Measurements from ENCODE around the gene HOXC4. TPM values are rescaled to one million over a fixed set of nuclear protein-coding genes. Genes with fewer than 3 reads are reported as not detected.

HOXC4 gene
- polyA plus RNA-seq, 4 donors: 49.4 to 136 (median 65.6) TPM

DNA sequence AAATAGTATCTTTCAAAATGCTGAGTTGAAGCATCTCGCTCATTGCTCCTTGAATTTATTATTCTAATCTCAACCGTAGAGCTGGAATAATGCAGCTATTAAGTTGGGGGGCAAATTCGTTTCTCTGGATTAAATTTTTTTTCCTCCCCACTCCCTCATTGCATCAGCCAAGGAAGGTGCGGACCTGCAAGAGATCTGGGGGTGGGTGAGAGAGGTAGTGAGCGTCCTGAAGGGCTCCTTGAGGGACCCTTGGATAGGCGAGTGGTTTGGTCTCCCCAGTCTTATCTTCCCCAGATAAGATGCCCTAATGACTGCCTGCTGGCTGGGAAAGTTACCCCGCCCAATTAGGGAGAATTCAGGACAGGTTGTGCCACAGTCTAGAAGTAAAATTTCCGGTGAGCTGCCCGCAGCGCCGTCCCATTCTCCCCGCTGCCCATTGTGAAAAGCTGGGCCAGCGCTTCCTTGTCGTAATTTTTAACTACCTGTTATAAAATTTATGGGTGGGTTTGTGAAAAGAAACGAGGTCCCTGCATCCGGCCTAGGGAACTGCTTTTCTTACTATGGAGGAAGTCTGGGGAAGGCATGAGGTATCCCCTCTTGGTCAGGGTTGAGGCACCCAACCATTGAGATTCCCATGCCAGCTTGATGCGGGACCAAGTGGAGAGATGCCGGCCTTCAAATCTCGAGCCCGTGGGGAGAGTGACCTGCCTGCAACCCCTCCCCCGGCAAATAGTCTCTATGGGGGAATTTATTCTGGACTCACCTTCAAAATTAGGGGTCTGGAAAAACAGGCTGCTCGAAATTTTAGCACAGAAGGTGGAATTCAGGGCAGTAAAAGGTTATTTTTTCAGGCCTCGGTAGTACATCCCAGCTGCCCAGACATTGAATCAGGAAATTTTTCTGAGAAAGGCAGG lies 38.4 kb upstream of the HOXC4 start:
- no peak for DNase-seq (ENCODE audit: low read depth in 4 of 4, low spot score in 3 of 4)

DNA sequence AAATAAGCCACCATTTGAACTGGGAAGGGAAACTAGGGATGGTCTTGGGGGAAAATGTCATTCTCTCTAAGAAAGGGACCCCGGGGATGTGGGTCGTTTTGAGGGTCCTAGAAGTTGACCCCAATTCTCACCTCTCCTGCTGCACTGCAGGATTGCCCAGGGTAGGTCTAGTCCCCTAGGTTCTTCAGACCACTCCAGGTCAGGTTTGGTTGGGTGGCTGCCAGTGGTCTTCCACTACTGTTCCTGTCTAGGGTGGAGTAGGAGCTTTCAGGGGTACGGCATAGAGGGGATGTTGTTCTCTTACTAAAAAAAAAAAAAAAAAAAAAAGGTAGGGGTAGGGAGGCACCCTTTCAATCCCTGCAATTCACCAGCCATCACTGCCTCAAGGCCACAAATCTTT lies 37.6 kb upstream of the HOXC4 start:
- DNase-seq (ENCODE audit: low read depth in 4 of 4, low spot score in 3 of 4): no peak

DNA sequence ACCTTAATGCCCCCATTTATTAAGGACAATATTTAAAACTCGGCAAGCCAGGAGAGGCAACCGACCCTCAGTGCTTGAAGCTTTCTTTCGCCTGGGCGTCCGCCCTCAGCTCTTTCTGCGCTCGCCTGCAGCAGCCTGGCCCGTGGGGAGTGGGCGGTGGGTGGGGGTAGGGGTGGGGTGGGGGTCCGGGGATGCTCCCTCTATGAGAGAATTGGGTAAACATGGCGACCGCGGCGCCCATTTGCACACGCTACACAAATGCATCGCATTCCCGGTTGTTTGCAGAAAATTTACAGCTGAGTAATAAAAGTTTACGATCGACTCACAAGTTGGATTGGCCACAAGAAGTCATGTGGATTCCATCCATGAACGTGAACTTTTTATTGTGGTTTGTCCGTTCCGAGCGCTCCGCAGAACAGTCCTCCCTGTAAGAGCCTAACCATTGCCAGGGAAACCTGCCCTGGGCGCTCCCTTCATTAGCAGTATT lies 37.1 kb upstream of the HOXC4 start:
- peak in 1 of 4 donors; percentile 91 for DNase-seq (ENCODE audit: low read depth in 4 of 4, low spot score in 3 of 4)

DNA sequence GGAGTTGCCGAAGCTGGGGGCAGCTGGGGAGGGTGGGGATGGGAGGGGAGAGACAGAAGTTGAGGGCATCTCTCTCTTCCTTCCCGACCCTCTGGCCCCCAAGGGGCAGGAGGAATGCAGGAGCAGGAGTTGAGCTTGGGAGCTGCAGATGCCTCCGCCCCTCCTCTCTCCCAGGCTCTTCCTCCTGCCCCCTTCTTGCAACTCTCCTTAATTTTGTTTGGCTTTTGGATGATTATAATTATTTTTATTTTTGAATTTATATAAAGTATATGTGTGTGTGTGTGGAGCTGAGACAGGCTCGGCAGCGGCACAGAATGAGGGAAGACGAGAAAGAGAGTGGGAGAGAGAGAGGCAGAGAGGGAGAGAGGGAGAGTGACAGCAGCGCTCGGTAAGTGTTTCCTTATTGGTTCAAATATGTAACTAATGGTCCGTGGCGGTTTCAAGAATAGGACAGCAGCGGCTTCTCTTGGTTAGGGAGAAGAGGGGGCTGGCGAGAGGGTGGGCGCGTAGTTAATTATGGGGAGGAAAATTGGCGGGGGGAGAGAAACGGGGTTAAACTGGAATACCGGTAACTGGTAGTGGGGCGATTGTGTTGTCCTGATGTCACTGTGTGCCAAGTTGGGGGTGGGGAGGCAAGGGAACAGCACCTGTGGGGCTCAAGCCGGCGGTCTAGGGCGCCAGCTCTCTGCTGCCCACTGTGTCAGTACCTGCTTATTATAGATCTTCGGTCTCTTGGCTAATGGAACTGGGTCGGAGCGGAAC lies 36.4 kb upstream of the HOXC4 start:
- no peak for DNase-seq (ENCODE audit: low read depth in 4 of 4, low spot score in 3 of 4)

DNA sequence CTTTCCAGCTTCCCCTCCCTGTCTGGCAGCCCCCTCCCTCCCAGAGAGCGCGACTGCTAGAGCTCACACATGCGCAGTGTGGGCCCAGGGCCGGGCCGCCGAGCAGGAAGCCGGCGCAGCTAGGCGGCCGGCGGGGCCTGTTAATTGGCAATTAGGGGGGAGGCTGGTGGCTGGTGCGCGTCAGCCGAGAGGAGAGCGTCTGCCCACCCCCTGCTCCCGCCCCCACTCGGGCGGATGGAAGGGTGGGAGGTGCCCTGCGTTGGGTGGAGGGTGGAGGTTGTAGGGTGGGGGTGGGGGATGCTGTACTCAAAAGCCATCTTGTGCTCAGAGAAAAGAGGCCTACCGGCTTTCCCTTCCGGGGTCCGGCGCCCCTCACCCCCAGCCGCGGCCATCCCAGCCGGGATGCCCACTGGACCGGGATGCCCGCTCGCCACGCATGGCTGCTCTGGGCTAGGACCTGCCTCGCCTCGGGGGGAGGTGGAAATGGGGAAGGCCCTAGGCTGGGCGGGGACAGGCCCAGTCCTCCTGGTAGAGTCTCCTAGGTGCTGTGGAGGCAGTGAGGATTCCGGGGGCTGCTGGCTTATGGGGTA lies 35.7 kb upstream of the HOXC4 start:
- DNase-seq (ENCODE audit: low read depth in 4 of 4, low spot score in 3 of 4): peak in 1 of 4 donors; percentile 79

DNA sequence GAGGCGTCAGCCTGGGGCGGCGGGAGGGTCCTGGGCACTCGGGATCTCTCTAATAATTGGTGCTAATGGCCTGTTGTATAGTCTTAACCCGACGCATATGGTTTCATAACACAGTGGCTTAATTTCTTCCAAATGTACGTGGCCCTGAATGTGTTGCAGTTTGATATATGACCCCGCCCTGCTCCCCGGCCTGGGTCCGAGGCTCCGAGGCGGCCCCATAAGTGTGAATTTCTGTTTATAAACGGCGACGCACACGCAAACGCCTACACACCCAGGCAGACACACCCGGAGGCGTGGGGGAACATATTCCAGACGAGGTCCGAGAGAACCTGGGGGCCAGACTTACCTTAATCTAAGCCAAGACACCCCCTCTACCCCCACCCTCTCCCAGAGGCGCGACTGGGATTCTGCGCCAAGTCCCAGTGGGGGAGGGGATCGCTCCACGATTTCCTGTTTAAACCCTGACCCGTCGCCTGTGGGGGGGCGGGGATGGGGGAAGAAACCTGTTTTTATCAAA lies 35.1 kb upstream of the HOXC4 start:
- no peak for DNase-seq (ENCODE audit: low read depth in 4 of 4, low spot score in 3 of 4)

DNA sequence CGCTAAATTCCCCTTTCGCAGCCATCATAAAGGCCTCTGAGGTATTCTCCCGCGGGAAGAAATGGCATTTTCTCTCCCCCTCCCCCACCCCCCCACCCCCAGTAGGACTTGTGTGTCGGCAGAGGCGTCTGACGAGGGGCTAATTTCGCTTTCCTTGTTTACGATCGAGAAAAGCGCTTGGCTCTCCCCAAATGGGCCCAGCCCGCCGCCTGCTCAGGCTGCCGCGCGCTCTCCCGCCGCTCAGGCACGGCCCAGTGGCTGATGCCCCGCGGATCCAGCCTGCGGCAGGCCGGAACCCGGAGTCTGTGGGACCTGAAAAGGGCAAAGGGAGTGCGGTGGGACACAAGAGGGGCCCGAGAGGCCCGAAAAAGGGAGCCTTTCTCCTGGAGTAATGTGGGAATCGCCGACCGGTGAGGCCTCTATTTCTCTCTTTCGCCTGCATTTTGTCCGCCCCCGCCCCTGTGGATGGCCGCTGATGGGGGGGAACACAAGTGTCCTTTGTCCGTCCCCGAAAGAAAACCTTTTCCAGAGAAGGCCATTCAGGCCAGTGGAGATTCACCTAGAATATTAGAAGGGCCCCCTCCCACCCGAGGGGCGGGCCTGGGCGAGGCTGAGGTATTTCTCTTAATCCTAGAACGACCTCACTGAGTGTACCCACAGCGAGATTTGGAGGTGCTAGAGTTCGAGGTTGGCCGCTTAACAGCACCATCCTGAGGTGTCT lies 34.4 kb upstream of the HOXC4 start:
- DNase-seq (ENCODE audit: low read depth in 4 of 4, low spot score in 3 of 4): no peak

DNA sequence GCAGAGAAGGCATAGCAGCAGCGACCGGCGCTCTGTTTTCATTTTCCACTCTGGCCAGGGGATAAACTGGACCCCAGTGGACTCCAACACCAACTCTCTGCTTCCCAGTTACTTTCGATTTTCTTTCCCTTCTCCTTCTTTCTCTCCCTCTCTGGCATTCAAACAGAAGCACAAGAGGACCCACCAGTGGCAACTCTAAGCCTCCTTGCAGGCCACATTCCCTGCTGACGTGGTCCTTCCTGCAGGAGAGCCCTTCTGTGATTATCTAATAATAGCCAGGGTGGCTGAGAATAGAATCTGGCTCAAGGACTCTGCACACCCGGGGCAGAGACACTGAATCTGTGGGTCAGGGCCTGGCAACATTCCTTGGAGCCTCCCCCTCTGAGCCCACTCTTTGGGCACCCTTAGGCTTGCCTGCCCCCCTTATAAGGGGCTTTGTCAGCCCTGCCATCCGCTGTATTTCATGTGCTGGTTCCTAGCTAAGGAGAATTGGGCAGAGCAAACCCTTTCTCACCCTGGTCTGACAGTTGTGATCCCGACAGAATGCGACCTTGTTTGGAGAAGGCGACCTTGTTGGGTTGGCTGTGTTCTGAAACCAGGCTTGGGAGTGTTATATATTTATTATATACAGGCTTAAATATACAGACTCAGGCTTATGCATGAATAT lies 33.6 kb upstream of the HOXC4 start:
- DNase-seq (ENCODE audit: low read depth in 4 of 4, low spot score in 3 of 4): no peak

DNA sequence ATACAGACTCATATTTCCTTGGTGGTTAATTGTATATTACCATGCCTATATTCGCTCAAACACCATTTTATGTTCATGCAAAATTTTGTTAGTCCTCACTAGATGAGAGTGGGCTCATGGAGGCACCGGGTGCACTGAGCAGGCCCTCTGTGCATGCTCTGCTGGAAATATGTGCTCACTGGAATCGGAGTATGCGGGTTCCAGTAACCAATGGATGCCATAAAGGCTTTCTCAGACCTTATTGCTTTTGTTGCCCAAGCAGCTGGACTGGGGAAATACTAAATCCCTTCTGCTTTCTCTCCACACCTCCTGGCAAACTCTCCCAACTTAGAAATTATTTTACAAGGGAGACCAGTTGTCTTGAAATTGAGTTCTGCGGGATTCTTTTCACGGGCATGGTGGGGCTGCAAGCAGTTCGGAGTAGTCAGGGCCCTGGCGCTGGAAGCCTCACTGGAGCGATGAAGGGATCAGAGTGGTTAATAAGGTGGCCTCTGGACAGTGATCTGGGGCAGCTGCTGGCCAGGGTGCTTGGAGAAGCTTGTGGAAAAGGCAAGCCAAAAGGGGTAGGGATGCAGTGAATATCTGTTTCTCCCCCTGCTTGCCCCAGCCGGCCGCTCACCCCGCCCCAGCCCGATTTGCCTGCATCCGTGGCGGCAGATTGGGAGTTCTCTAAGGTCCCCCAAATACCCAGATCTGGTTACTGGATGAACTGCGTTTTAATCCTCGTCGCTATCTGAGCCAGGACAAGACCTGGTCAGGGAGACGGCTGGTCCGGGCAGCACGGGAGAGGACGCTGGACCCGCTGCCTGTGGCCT lies 32.8 kb upstream of the HOXC4 start:
- no peak for DNase-seq (ENCODE audit: low read depth in 4 of 4, low spot score in 3 of 4)

DNA sequence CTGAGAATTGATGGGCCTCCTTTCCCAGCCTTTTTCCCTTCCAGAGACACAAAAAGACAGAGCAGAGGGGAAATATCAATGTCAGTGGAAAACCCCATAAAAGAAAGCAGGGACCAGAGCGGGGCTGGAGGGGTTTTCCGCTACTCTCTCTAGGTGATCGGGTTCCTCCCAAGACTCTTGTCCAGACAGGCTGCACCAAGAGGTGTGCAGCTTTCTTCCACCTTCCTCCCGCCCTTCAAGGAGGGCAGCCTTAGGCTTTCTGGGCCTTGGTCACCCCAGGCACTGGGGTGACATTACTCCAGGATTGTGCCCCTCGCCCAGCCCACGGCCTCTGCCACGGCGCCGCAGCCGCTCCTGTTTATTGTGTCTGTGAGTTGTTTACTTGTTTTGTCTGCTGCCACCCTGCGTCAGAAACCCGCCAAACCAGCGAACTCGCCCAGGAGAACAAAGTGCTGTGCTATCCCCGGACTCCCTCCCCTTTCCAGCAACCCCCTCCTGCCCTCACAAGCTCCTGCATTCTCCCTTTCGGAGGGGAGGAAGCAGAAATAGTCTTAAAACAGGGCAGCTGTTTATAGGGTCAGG lies 32.1 kb upstream of the HOXC4 start:
- DNase-seq (ENCODE audit: low read depth in 4 of 4, low spot score in 3 of 4): no peak

DNA sequence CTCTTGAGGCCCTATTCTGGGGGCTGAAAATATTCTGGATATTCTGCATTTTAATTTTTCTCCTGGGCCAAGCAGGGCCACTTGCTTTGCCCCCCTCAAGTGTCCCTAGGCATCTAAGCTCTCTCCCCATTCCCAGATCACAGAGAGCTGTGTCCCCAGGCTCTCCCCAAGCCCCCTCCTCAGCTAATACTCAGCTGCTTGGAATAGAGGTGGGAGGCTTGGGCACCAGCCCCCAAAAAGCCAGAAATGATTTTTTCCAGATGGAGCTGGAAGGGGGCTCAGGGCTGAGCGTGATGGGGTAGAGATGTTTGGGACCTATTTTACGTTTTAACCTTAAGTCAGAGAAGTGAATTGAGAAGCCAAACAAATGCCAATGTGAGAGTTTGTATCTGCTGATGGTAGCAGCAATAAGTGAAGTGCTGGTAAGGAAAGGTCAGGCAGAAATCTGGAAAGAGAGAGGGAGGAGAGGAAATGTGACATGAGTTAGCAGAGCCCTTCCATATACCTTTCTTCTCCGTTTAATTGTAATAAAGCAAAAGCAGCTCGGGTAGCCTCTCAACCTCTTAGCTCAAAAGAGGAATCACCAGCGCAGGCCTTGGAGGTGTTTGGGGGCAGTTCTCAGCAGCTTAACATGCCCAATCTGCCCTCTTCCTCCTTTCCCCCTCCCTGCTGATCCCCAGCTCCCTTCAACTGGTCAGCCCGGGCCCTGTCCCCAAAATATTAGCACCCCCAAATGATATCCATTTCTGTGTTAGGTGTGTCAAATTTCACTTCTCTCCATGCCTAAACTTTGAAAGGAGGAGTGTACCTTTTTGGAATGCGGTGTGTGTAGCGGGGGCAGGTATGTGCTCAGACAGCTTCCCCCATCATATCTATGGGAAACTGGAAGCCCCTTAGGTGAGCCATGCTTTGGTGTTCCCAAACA lies 30.4 kb upstream of the HOXC4 start:
- DNase-seq (ENCODE audit: low read depth in 4 of 4, low spot score in 3 of 4): no peak

DNA sequence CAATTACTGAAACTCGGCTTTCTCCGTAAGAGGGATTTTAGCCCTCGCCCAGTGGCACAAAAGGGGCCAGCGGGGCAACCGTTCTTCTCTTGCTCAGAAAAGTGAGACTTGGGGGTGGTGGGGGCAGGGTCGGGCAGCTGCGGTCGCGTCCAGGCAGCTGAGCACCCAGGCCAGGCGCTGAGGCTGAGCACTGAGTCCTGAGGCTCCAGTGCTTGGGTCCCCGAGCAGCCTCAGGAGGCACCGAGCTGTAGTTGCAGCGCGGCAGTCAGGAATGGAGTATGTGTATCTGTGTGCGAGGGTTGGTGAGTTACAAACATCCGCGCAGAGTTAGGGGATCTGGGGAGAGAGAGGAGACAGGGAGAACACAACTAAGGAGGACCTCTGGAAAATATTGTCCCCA lies 29.5 kb upstream of the HOXC4 start:
- no peak for DNase-seq (ENCODE audit: low read depth in 4 of 4, low spot score in 3 of 4)

DNA sequence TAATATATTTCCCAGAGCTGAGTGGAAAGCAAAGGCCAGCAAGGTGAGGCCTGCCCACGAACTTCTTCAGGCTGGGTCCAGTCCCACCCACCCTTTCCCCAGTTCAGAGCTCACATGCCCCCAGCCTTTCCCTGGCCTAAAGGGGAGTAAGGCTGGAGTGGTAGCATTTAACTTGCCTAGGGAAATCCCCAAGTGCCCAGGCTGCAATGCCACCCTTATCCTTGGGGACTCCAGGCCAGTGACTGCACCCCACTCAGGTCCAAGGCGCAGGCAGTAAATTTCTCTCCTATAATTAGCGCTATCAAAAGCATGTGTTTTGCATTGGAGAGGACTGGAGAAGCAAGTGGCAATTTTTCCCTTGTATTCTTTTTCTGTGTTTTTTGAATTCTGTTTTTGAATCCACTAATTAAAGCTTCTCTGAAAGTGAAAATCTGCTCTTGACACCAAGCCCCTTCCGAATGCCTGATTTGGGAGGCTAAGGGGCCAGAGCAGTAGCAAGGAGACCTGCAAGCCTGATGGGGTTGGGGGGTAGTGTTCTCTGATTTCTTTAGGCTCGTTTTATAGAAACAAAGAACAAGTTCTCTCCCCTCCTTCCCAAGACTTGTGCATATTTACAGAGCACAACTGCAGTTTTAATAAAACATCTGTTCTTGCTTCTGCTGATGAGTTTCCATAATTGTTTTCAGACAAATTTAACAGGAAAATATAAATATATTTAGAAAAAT lies 28.9 kb upstream of the HOXC4 start:
- no peak for DNase-seq (ENCODE audit: low read depth in 4 of 4, low spot score in 3 of 4)

DNA sequence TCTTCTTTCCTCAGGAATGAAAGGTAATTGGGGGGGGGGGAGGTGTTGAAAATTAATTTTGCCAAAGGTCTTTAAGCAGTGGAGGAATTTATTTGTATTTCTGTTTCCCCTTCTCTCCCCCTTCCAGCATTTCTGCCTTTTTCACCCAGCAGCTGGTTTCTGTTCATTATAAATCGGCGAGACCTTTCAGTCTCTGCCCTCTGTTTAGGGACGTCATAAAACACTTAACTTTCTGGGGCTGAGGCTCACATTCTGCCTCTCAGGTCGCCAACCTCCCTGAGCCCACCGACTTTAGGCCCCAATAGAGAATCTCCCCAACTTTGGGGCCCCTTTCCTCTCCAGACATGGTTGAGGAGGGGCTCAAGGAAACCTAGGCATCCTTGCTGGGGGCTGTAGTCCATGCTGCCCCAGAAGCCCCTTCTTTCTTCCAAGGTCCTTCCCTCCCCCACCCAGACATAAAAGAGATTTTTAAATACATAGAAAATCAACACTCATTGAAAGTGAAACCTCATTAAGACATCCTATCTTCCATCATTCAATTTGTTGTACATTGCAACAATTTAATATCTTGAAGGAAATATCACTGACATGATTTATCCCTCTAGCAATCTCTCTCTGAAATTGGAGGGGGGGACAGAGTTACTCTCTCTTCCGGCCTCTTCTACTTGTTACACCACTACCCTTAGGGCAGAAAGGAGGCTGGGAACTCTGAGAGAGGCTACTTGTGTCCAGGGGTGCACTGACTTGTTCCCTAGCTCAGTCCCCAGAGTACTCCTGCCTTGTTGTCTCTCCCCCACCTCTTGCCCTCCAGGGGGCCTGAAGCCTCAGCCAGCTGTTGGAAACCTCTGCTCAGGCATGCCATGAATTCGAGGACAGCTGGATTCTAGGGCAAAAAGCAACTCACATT lies 27.9 kb upstream of the HOXC4 start:
- no peak for DNase-seq (ENCODE audit: low read depth in 4 of 4, low spot score in 3 of 4)

DNA sequence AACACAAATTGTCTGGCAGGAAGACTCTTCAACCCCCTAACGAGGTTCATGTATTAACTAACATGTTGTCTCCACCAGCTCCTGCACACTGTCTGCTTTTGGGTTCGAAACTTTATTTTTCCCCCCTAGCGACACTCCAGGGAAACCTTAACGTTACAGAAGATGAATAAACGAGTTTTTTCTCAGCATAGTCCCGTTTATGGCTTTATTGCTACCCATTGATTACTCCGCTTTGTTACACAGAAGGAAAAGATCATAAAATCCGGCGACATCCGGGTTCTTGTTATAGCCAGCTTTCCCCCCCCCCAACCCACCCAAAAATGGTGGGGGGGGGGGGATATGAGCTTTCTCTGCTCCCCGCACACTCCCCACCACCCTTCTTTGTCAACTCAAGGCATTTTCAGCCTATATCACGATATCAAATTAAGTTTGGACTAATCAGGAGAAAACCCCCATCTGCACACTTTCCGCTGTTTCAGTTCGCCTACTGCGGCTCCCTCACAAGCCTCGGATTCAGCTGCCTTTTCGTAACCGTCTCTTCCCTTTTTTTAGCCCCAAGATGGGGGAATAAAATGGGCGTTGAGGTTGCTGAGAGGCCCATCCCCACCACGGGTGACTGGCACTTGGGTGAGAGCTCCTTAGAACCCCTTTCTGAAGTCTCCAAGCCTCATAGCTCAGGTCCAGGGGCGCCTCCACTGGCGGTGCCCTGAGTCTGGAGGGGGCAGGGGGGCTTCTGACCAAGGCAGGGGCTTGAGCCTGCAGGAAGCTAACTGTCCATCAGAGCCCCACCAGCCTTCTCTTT lies 26.8 kb upstream of the HOXC4 start:
- no peak for DNase-seq (ENCODE audit: low read depth in 4 of 4, low spot score in 3 of 4)
